GM12891 (cell line): Measurements from ENCODE around the gene CDK18.

Source experiments
- PAX5 ChIP-seq: IDR thresholded peaks from 2 replicates; pipeline ENCODE4 v1.6.1; 2011; ENCODE audit warnings: low read length, moderate library complexity, mild to moderate bottlenecking; ENCODE audit not compliant: insufficient read depth, severe bottlenecking
- POLR2A ChIP-seq: IDR thresholded peaks from 2 replicates; pipeline ENCODE4 v1.6.1; 2011; ENCODE audit warnings: low read depth, low read length, control low read depth
- POLR2AphosphoS5 ChIP-seq: IDR thresholded peaks from 2 replicates; pipeline ENCODE4 v1.6.1; 2011; ENCODE audit warnings: low read depth, low read length, control low read depth
- POU2F2 ChIP-seq: IDR thresholded peaks from 2 replicates; pipeline ENCODE4 v1.6.1; 2011; ENCODE audit warnings: low read depth, mild to moderate bottlenecking, control low read depth, low read length, moderate library complexity
- SPI1 ChIP-seq: IDR thresholded peaks from 2 replicates; pipeline ENCODE4 v1.6.1; 2011; ENCODE audit warnings: low read depth, low read length, control low read depth
- TAF1 ChIP-seq: IDR thresholded peaks from 2 replicates; pipeline ENCODE4 v1.6.1; 2011; ENCODE audit warnings: low read depth, low read length, control low read depth

DNA sequence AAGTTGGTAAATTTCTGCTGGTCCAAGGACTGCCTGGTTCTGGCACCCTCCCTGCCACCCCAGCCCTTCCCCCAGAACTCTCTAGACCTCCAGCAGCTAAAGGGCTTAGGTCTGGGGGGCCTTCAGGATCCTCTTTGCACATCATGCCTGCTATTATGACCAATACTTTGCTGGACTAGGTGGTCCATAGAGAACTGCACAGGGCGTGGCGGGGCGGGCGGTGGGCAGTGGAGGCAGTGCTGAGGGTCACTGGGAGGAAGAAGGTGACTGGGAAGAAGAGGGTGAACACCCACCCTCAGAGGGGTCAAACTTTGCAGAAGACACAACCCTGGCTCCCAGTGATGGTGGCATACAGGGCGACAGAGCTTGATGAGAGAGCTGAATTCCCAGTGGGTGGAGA, 18.2 kb downstream of the CDK18 start:
- TF ChIP-seq POLR2AphosphoS5 (no peak), POLR2A (no peak), SPI1 (no peak), TAF1 (no peak), PAX5 (no peak), POU2F2 (no peak)
